Measurements from ENCODE around the gene PGA3. TPM values are rescaled to one million over a fixed set of nuclear protein-coding genes. Genes with fewer than 3 reads are reported as not detected.
"Not testable (repeated sequence)": the region's sequence is repeated elsewhere in the genome, so short reads cannot be mapped to it uniquely, and the experiment has no call there.

Gene PGA3
- total RNA-seq, 2 donors from 2014 or later, result 0.79 to 1.1 TPM

GRCh38 chr11:61198361-61198760 lies 5.0 kb upstream of the PGA3 start:
- intact Hi-C loops (cut with DNase I), result no loop called here
- DNase-seq (ENCODE audit: low spot score), result no peak

DNA sequence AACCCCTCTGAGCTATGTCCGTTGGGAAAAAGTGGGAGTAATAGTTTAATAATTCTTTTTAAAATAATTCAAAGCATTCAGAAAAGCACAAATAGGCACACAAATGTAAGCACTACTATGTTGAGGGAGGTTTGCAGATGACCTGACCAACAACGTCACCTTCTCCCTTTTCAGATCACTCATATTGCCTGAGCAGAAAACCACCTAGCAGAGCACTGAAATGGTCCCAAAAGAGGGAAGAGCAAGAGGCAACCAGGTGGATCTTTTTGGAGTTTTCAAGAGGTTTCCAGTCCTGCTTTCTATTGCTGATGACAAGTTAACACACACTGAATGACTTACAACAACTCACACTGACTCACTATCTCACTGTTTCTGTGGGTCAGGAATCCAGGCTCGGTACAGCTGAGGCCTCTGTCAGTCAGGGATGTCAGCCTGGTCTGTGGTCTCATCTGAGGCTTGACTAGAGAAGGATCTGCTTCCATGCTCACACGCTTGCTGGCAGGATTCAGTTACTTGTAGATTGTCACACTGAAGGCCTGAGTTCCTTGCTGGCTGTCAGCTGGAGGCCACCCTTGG lies 4.3 kb upstream of the PGA3 start:
- DNase-seq (ENCODE audit: low spot score), result no peak
- intact Hi-C loops (cut with DNase I), result no loop called here

DNA sequence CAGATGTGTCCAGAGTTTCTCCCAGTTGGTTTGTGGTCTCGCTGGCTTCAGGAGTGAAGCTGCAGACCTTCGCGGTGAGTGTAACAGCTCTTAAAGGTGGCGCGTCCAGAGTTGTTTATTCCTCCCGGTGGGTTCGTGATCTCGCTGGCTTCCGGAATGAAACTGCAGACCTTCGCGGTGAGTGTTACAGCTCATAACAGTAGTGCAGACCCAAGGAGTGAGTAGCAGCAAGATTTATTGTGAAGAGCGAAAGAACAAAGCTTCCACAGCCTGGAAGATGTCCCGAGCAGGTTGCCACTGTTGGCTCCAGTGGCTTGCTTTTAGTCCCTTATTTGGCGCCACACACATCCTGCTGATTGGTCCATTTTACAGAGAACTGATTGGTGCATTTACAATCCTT lies 1.8 kb upstream of the PGA3 start:
- intact Hi-C loops (cut with DNase I), result no loop called here
- no peak for DNase-seq (ENCODE audit: low spot score)

GRCh38 chr11:61203873-61204272 lies 558 bp downstream of the PGA3 start:
- DNase-seq (ENCODE audit: low spot score); intact Hi-C loops (cut with DNase I): not testable (repeated sequence)

GRCh38 chr11:61204502-61205059 lies 1.3 kb downstream of the PGA3 start:
- intact Hi-C loops (cut with DNase I); DNase-seq (ENCODE audit: low spot score): not testable (repeated sequence)

- intact Hi-C loops (cut with DNase I); DNase-seq (ENCODE audit: low spot score): not testable (repeated sequence)
Observed at GRCh38 chr11:61207636-61208310, 4.5 kb downstream of the PGA3 start.

DNA sequence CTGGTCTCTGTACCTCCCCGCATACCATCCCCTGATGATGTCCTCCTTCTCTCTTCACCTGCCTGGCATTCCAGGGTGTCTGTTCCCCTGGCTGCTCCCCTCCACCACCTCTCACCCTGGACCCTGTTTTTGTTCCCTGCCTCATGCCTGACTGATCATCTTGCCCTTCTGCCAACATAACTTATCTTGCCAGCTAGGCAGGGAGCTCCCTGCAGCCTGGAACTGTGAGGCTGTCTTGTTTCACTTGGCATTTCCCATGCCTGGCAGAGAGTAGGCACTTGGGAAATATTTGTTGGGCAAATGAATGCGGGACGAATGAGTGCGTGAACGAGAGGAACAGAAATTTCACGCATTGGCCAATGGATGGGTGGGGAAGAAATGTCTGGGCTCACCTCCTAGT lies 7.3 kb downstream of the PGA3 start:
- intact Hi-C loops (cut with DNase I); DNase-seq (ENCODE audit: low spot score): not testable (repeated sequence)

- intact Hi-C loops (cut with DNase I); DNase-seq (ENCODE audit: low spot score): not testable (repeated sequence)
Observed at GRCh38 chr11:61211327-61211952, 8.1 kb downstream of the PGA3 start.

DNA sequence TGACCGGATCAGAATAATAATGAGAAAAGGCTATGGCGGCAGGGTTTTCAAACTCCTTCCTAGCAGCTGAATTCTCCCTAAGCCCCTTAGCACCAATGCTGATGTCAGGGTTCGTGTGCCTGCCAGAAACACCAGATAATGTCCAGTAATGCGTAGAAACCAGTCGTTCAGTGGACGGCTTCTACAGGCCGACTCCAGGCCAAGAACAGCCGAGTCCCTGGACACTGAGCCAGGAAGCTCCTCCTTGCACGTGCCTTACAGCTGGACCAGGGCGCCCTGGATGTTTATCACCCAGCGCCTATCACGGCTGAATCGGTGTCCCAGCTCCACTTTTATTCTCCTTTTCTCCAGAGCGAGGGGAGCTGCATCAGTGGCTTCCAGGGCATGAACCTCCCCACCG lies 8.9 kb downstream of the PGA3 start:
- intact Hi-C loops (cut with DNase I); DNase-seq (ENCODE audit: low spot score): not testable (repeated sequence)

DNA sequence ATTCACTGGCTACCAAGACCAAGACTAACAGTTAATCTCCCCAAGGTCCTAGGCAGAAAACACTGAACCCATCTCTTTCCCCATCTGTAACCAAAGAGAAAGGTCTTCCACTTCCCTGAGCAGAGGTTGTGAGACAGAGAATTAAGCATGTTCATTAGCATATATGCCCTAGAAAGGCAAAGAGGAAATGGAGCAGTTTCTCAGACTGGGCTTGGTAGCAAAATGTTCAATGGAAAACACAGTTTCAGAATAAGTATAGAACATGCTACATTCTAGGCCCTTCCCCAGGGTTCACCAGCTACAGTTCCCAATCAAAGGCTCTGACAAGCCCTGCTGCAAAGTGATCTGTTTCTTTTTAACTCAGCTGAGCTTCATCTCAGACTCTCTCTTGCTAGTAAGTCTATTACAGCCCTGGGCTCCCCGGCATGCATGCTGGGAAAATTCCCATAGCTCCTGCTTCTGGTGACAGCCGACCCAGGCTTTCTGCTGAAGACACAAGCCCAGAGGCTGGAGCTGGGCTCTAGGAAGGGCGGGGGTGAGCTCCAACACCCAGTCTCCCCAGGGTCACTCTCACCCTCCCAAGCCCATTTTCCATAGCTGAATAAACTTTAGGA lies 10.5 kb downstream of the PGA3 start:
- intact Hi-C loops (cut with DNase I); DNase-seq (ENCODE audit: low spot score): not testable (repeated sequence)

- DNase-seq (ENCODE audit: low spot score); intact Hi-C loops (cut with DNase I): not testable (repeated sequence)
Observed at GRCh38 chr11:61218306-61218705, 15.0 kb downstream of the PGA3 start.

DNA sequence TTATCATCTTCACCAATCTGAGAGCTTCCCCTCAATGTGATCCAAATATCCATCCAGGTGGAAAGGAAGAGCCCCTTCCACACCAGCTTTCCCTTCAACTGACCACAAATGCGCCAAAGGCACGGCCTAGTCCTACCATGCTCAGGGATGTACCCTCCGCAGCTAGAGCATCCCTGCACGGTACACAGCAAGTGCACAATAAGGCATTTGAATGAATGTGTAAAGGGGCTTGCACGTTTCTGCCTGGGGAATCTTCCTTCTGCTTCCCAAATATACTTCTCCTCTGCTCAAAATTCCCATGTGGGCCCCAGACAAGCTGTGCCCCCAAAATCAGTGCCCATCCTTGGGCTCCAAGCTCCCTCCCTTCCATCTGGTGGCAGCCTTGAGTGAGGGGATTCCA lies 15.7 kb downstream of the PGA3 start:
- DNase-seq (ENCODE audit: low spot score); intact Hi-C loops (cut with DNase I): not testable (repeated sequence)

GRCh38 chr11:61222047-61222446 lies 18.7 kb downstream of the PGA3 start, which contains the start of gene PGA4:
TSS of gene PGA4 (plus strand) at chr11:61222347. CDS start at chr11:61222401, 54 bp downstream.
- intact Hi-C loops (cut with DNase I); DNase-seq (ENCODE audit: low spot score): not testable (repeated sequence)

DNA sequence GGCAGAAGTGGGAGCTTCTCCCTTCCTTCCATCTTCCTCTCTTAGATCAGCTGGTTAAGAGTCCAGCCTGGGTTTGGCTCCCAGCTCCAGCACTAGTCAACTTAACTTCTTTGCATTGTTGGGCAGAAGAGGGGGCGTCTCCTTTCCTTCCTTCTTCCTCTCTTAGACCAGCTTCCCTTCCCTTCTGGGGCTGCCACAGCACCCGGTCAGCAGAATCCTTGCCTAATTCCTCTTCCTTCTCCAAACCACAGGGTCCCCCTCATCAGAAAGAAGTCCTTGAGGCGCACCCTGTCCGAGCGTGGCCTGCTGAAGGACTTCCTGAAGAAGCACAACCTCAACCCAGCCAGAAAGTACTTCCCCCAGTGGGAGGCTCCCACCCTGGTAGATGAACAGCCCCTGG lies 19.4 kb downstream of the PGA3 start:
- DNase-seq (ENCODE audit: low spot score); intact Hi-C loops (cut with DNase I): not testable (repeated sequence)

DNA sequence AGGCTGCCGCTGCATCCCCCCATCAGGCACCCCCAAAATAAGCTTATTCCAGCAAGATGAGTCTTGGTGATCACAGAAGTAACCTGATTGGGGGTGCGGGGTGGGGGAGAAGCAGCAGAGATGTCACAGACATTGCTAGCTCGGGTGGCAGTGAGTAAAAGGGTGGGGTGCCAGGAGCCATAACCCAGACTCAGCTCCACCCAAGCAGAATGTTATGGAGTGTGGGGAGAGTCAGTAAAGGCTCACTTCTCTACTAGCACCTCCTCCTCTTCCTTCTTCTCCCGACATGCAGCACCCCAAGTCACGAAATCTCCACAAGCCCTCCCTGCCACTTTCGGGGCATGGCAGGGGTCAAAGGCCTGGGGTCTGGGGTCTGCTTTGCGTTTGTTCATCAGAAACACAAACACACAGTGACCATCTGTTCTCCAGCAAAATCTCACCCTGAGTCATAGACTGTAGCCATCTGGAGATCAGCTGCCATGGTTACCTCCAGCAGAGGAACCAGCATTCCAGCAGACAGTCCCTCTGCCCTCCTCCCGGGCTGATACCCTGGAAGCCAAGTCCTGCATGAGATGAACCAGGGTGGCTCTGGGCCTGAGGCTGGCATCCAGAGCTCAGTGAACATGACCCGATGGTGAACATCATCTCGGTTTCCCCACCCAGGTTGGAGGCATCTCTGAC lies 23.3 kb downstream of the PGA3 start:
- DNase-seq (ENCODE audit: low spot score); intact Hi-C loops (cut with DNase I): not testable (repeated sequence)

- DNase-seq (ENCODE audit: low spot score); intact Hi-C loops (cut with DNase I): not testable (repeated sequence)
Observed at GRCh38 chr11:61229458-61229857, 26.1 kb downstream of the PGA3 start.

DNA sequence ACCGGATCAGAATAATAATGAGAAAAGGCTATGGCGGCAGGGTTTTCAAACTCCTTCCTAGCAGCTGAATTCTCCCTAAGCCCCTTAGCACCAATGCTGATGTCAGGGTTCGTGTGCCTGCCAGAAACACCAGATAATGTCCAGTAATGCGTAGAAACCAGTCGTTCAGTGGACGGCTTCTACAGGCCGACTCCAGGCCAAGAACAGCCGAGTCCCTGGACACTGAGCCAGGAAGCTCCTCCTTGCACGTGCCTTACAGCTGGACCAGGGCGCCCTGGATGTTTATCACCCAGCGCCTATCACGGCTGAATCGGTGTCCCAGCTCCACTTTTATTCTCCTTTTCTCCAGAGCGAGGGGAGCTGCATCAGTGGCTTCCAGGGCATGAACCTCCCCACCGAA lies 27.7 kb downstream of the PGA3 start:
- intact Hi-C loops (cut with DNase I); DNase-seq (ENCODE audit: low spot score): not testable (repeated sequence)

- DNase-seq (ENCODE audit: low spot score); intact Hi-C loops (cut with DNase I): not testable (repeated sequence)
Observed at GRCh38 chr11:61231585-61231984, 28.3 kb downstream of the PGA3 start.

DNA sequence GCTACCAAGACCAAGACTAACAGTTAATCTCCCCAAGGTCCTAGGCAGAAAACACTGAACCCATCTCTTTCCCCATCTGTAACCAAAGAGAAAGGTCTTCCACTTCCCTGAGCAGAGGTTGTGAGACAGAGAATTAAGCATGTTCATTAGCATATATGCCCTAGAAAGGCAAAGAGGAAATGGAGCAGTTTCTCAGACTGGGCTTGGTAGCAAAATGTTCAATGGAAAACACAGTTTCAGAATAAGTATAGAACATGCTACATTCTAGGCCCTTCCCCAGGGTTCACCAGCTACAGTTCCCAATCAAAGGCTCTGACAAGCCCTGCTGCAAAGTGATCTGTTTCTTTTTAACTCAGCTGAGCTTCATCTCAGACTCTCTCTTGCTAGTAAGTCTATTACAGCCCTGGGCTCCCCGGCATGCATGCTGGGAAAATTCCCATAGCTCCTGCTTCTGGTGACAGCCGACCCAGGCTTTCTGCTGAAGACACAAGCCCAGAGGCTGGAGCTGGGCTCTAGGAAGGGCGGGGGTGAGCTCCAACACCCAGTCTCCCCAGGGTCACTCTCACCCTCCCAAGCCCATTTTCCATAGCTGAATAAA lies 29.3 kb downstream of the PGA3 start:
- DNase-seq (ENCODE audit: low spot score); intact Hi-C loops (cut with DNase I): not testable (repeated sequence)
